Omental fat pad (tissue), 4 donors: ENCODE results near the gene PRKCE. TPM values are rescaled to one million over a fixed set of nuclear protein-coding genes. Genes with fewer than 3 reads are reported as not detected.

ENCODE experiments used
- ATAC-seq: fragments of 150-250 bp; one replicate; pipeline ENCODE4 v1.9.1; 2016; ENCODE audit warnings: mild to moderate bottlenecking, moderate library complexity; ENCODE audit not compliant: low FRiP score
- DNase-seq: peaks from one replicate; pipeline ENCODE4 v3.0.0-alpha.2; 2019; ENCODE audit warnings: low spot score
- CTCF ChIP-seq, 3 donors: fragments of 450-650 bp; IDR thresholded peaks; one replicate each; pipeline ENCODE4 v1.5.1; 2016 to 2017; ENCODE audit warnings: antibody characterized with exemption in 3 of 3, mild to moderate bottlenecking in 3 of 3, moderate library complexity in 2 of 3
- total RNA-seq, 4 donors: library from RNA; depleted of rRNA; stranded (reverse); fragments of >200 nt; gene quantifications; one replicate each; pipeline ENCODE4 v1.1.0, GENCODE V29; 2016

Gene PRKCE
- total RNA-seq, 4 donors from 2014 or later: 8.8 to 24.3 (median 14.0) TPM

- no peak for TF ChIP-seq CTCF (IDR thresholded peaks at IDR 0.05)
- ATAC-seq: no peak
- DNase-seq: no peak
Measured at GRCh38 chr2:45721150-45721549, 69.7 kb downstream of the PRKCE start.

GRCh38 chr2:45722477-45722876 lies 71.0 kb downstream of the PRKCE start:
- no peak for ATAC-seq
- DNase-seq: no peak
- no peak for TF ChIP-seq CTCF (IDR thresholded peaks at IDR 0.05)

- ATAC-seq (no peak), DNase-seq (no peak)
- TF ChIP-seq CTCF (IDR thresholded peaks at IDR 0.05): no peak
Measured at GRCh38 chr2:45723857-45724256, 72.4 kb downstream of the PRKCE start.

- ATAC-seq (no peak), DNase-seq (no peak)
- no peak for TF ChIP-seq CTCF (IDR thresholded peaks at IDR 0.05)
Measured at GRCh38 chr2:45724335-45724734, 72.9 kb downstream of the PRKCE start.

GRCh38 chr2:45725731-45726130 lies 74.3 kb downstream of the PRKCE start:
- ATAC-seq: no peak
- DNase-seq: no peak
- TF ChIP-seq CTCF (IDR thresholded peaks at IDR 0.05): no peak

- no peak for ATAC-seq
- no peak for DNase-seq
- TF ChIP-seq CTCF (IDR thresholded peaks at IDR 0.05): no peak
Measured at GRCh38 chr2:45726188-45726587, 74.7 kb downstream of the PRKCE start.

- no peak for ATAC-seq
- no peak for DNase-seq
- TF ChIP-seq CTCF (IDR thresholded peaks at IDR 0.05): no peak
Measured at GRCh38 chr2:45728458-45728942, 77.0 kb downstream of the PRKCE start.
